HepG2 (cell line): Measurements from ENCODE around the gene MGAT5. TPM values are rescaled to one million over a fixed set of nuclear protein-coding genes. Genes with fewer than 3 reads are reported as not detected.

Experiments
- ATAC-seq: fragments of 200-7000 bp; cut with Tn5 transposase; 3 replicates; pipeline ENCODE4 v1.9.1; 2020; ENCODE audit warnings: mild to moderate bottlenecking, moderate library complexity
- BruUV-seq: library from RNA; stranded (reverse); fragments of 400-500 nt; replicated peaks from 2 replicates; lab custom pipeline; 2021; lab: Mats Ljungman, UMichigan
- CTCF ChIA-PET: fragments of 300-600 bp; formaldehyde crosslinking; extraction: SDS; loops from one replicate; lab custom pipeline; 2021; ENCODE audit warnings: low total read pairs, inconsistent platforms, low intra/inter-chr PET ratio; lab: Yijun Ruan, JAX
- POLR2A ChIA-PET: fragments of 350-600 bp; sonication (Branson Sonifier 250); formaldehyde crosslinking; loops from one replicate; lab custom pipeline; 2020; ENCODE audit warnings: antibody characterized with exemption, inconsistent platforms; lab: Yijun Ruan, JAX
- DNase-seq: peaks from one replicate; pipeline ENCODE4 v3.0.0-alpha.2; 2015; ENCODE audit warnings: low spot score
- FAIRE-seq: peaks from 3 replicates; lab custom pipeline; 2011; peaks lifted over from hg19 to GRCh38; lab: Jason Lieb, UNC
- H2AFZ ChIP-seq: one replicate; pipeline ENCODE4 v1.6.1; 2011; ENCODE audit warnings: low read length, inconsistent platforms
- H3K27ac ChIP-seq: fragments of 300-600 bp; 3 replicates; pipeline ENCODE4 v1.8.0; 2011; ENCODE audit warnings: mixed run types, mild to moderate bottlenecking, mixed read lengths, low read length, inconsistent platforms; ENCODE audit not compliant: insufficient read depth; ENCODE audit errors: extremely low read length
- H3K27me3 ChIP-seq, 2 experiments: fragments of 200-600 bp in 1 of 2; 2 replicates in 1 of 2; 3 replicates in 1 of 2; pipeline versions ENCODE4 v1.6.0 to v1.8.0; 2011; ENCODE audit warnings: low read length in 2 of 2, mild to moderate bottlenecking in 2 of 2, moderate library complexity in 2 of 2, inconsistent platforms in 1 of 2; ENCODE audit not compliant: insufficient read depth in 2 of 2, control insufficient read depth in 1 of 2
- H3K36me3 ChIP-seq, 2 experiments: fragments of 200-600 bp in 1 of 2; replicated peaks in 1 of 2; 2 replicates in 1 of 2; 3 replicates in 1 of 2; pipeline versions ENCODE4 v1.5.1 to v1.8.0; 2011; ENCODE audit warnings: low read length in 2 of 2, inconsistent platforms in 1 of 2; ENCODE audit not compliant: insufficient read depth in 2 of 2, control insufficient read depth in 1 of 2
- H3K4me1 ChIP-seq: 2 replicates; pipeline ENCODE4 v1.5.1; 2012; ENCODE audit warnings: low read length, inconsistent platforms; ENCODE audit not compliant: insufficient read depth
- H3K4me2 ChIP-seq: 2 replicates; pipeline ENCODE4 v1.6.0; 2011; ENCODE audit warnings: low read depth, low read length, inconsistent platforms
- H3K4me3 ChIP-seq, 3 experiments: fragments of 200-600 bp in 1 of 3; sonication (generic), shearing (Covaris generic) in 1 of 3; replicated peaks in 1 of 3; 2 replicates each; pipeline ENCODE4 v1.5.1; 2011 to 2016; ENCODE audit warnings: low read length in 3 of 3, inconsistent platforms in 2 of 3, low read depth in 2 of 3, mild to moderate bottlenecking in 2 of 3, control low read depth in 1 of 3, mixed read lengths in 1 of 3; ENCODE audit not compliant: insufficient read depth in 1 of 3
- H3K79me2 ChIP-seq: one replicate; pipeline ENCODE4 v1.6.1; 2011; ENCODE audit warnings: low read length, inconsistent platforms; ENCODE audit not compliant: insufficient read depth
- H3K9ac ChIP-seq: 2 replicates; pipeline ENCODE4 v1.6.0; 2011; ENCODE audit warnings: mild to moderate bottlenecking, low read depth, low read length, inconsistent platforms; ENCODE audit not compliant: insufficient read depth
- H3K9me3 ChIP-seq: 2 replicates; pipeline ENCODE4 v1.5.1; 2012; ENCODE audit warnings: mild to moderate bottlenecking, low read length
- H4K20me1 ChIP-seq: 2 replicates; pipeline ENCODE4 v1.6.0; 2011; ENCODE audit warnings: inconsistent platforms, mild to moderate bottlenecking, low read length, moderate library complexity; ENCODE audit not compliant: insufficient read depth
- REPIN1 ChIP-seq: sonication (generic); formaldehyde crosslinking; IDR thresholded peaks from 2 replicates; pipeline ENCODE4 v1.8.0; 2022; ENCODE audit warnings: missing genetic modification reagents, low read depth, mild to moderate bottlenecking, borderline replicate concordance
- YY1 ChIP-seq: IDR thresholded peaks from 2 replicates; pipeline ENCODE4 v1.6.1; 2011; ENCODE audit warnings: low read length, low read depth, moderate library complexity, mild to moderate bottlenecking; ENCODE audit not compliant: insufficient read depth, insufficient replicate concordance
- WGBS: methylation state at CpG from one replicate; pipeline ENCODE4 v1.1.6; 2017; ENCODE audit warnings: low lambda C conversion rate; 5-methylcytosine and 5-hydroxymethylcytosine counted together
- in situ Hi-C: cut with HindIII; loops from 2 replicates; pipeline ENCODE4 v1.10.0; 2017; ENCODE audit warnings: low pct_unique_long_range_greater_than_20kb; ENCODE audit not compliant: extremely low pct_ligation_motif_present
- intact Hi-C: fragments of 100-400 bp; cut with micrococcal nuclease; formaldehyde crosslinking; loops from one replicate; pipeline ENCODE4 v1.10.0; 2022; ENCODE audit not compliant: unreplicated experiment
- polyA plus RNA-seq, 8 experiments: library from polyadenylated mRNA; depleted of rRNA in 3 of 8; stranded (reverse) in 7 of 8; unstranded in 1 of 8; fragments of >200 nt; fragmentation: Illumina TruSeq in 4 of 8; extraction: Trizol in 4 of 8; gene quantifications; 2 replicates each; pipeline versions ENCODE4 v1.2.1 to v1.2.3, GENCODE V29; 2011 to 2016; ENCODE audit warnings: low read depth in 4 of 8, missing spikeins in 1 of 8, mixed read lengths in 1 of 8; ENCODE audit not compliant: insufficient read depth in 1 of 8
- total RNA-seq, 5 experiments: library from RNA; depleted of rRNA; stranded (reverse); fragments of >200 nt; fragmentation: Illumina TruSeq; extraction: Trizol; gene quantifications; 2 replicates each; pipeline ENCODE4 v1.2.3, GENCODE V29; 2016; ENCODE audit warnings: low read depth in 1 of 5
- TF ChIP-seq, protein P1 (sequence below): sonication (generic); formaldehyde crosslinking; IDR thresholded peaks from 2 replicates; pipeline ENCODE4 v1.9.0; 2021; ENCODE audit warnings: missing genetic modification reagents, borderline replicate concordance
- TF ChIP-seq, protein P2 (sequence below): sonication (generic); formaldehyde crosslinking; IDR thresholded peaks from 2 replicates; pipeline ENCODE4 v1.8.0; 2022; ENCODE audit warnings: missing genetic modification reagents, mild to moderate bottlenecking, inconsistent platforms, borderline replicate concordance

The MGAT5 gene
- total and polyA plus RNA-seq, 2 of the 13 experiments (the other 11 are each of a cell fraction or from before 2014, with no cell fraction given) = 33.1 to 60.2 TPM

- TF ChIP-seq, protein P1, sequence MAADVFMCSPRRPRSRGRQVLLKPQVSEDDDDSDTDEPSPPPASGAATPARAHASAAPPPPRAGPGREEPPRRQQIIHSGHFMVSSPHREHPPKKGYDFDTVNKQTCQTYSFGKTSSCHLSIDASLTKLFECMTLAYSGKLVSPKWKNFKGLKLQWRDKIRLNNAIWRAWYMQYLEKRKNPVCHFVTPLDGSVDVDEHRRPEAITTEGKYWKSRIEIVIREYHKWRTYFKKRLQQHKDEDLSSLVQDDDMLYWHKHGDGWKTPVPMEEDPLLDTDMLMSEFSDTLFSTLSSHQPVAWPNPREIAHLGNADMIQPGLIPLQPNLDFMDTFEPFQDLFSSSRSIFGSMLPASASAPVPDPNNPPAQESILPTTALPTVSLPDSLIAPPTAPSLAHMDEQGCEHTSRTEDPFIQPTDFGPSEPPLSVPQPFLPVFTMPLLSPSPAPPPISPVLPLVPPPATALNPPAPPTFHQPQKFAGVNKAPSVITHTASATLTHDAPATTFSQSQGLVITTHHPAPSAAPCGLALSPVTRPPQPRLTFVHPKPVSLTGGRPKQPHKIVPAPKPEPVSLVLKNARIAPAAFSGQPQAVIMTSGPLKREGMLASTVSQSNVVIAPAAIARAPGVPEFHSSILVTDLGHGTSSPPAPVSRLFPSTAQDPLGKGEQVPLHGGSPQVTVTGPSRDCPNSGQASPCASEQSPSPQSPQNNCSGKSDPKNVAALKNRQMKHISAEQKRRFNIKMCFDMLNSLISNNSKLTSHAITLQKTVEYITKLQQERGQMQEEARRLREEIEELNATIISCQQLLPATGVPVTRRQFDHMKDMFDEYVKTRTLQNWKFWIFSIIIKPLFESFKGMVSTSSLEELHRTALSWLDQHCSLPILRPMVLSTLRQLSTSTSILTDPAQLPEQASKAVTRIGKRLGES (CRISPR knock-in tag) = no peak
- TF ChIP-seq YY1 = no peak
- TF ChIP-seq REPIN1 (CRISPR knock-in tag) = no peak
These were observed 56.5 kb downstream of the MGAT5 start (continued) for GRCh38 chr2:134310107-134311079.

- Histone ChIP-seq H4K20me1 (no peaks in the 10 kb centered on the region), H3K27ac (no peak overlapping the region), H3K27me3 (no peaks in the 10 kb centered on the region), H3K4me3 (no peak overlapping the region), H2AFZ (no peak overlapping the region), H3K36me3 (peaks cover 3 to 7% of the 10 kb centered on the region in 2 experiments; a peak in 4 of 5 replicates), H3K4me1 (no peaks in the 10 kb centered on the region), H3K9ac (no peak overlapping the region), H3K4me2 (no peak overlapping the region), H3K79me2 (no peaks in the 10 kb centered on the region), H3K9me3 (no peaks in the 10 kb centered on the region)
- TF ChIP-seq, protein P2, sequence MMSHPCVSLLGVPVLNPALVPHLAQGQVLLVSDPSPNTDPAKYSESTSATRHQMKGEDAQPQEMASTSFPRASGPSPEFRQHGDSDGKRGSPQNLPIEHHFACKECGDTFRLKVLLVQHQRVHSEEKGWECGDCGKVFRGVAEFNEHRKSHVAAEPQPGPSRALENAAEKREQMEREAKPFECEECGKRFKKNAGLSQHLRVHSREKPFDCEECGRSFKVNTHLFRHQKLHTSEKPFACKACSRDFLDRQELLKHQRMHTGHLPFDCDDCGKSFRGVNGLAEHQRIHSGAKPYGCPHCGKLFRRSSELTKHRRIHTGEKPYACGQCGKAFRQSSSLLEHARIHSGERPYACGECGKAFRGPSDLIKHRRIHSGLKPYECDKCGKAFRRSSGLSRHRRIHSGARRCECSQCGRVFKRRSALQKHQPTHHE = no peak
- in situ Hi-C loops (no loop called here), intact Hi-C loops (no loop called here)
- BruUV-seq = no TSS peak
- DNase-seq (no peak), FAIRE-seq (no peak), ATAC-seq (no peak)
- CTCF ChIA-PET = no interaction called here
- POLR2A ChIA-PET = no interaction called here
- WGBS = 96% methylated on average over 8 of the region's 8 CpGs
These were observed 58.6 kb downstream of the MGAT5 start for GRCh38 chr2:134312482-134312881.
